Measurements from ENCODE around the gene GPR25.

The GPR25 gene

DNA sequence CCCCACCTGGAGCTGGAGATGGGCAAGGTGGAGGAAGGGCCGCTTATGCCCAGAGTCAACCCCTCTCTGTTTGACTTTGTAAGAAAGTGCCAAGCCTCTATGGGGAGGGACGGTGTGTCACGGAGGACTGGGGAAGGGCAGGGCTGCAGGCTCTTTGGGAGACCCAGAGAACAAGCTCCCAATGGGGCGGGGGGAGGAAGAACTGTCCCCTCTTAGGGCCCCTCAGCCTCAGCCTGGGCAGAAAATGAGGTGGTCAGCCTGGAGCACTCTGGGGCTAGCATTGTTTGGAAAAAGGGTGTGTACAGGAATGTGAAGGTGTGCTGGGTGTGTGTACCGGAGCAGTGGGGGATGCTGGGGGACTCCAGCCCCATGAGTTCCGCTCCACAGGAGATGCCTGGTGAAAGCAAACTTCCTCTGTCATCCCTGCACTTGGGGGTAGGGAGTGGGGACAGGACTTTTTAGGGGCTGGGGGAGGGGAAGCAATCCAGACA is 20.7 kb downstream of the GPR25 start:
- Histone ChIP-seq H3K4me3 (ENCODE audit: low read length in 2 of 2) (peak overlapping the region; percentile 47 to 88), H3K36me3 (ENCODE audit: control insufficient read depth in 2 of 2, insufficient read depth in 2 of 2, low read length in 2 of 2) (peaks cover 4 to 11% of the 10 kb centered on the region in 2 donors), H3K9me3 (ENCODE audit: control insufficient read depth in 2 of 2, low read length in 2 of 2) (no peaks in the 10 kb centered on the region), H3K9ac (ENCODE audit: low read depth in 1 of 2, low read length in 2 of 2) (peak overlapping the region; percentile 47 to 94), H3K4me1 (ENCODE audit: control insufficient read depth in 2 of 2, insufficient read depth in 2 of 2, low read length in 2 of 2) (peaks cover 49 to 61% of the 10 kb centered on the region in 2 donors), H3K27me3 (ENCODE audit: control insufficient read depth in 2 of 2, insufficient read depth in 2 of 2, low read length in 2 of 2) (no peaks in the 10 kb centered on the region), H3K27ac (ENCODE audit: low read depth in 2 of 2, low read length in 2 of 2) (peak overlapping the region; percentile 96)

GRCh38 chr1:200894712-200895442 is 22.1 kb downstream of the GPR25 start, which contains the start of gene INAVA:
Gene INAVA, plus strand, starts transcription at chr1:200894900. Its CDS starts 3,501 bp downstream, at chr1:200898401.
- Histone ChIP-seq H3K27ac (ENCODE audit: low read depth in 2 of 2, low read length in 2 of 2) (peak within 1 kb of the TSS; percentile 96), H3K4me3 (ENCODE audit: low read length in 2 of 2) (peak within 1 kb of the TSS; percentile 88), H3K9me3 (ENCODE audit: control insufficient read depth in 2 of 2, low read length in 2 of 2) (no peaks in the 10 kb centered on the region), H3K9ac (ENCODE audit: low read depth in 1 of 2, low read length in 2 of 2) (peak within 1 kb of the TSS; percentile 90 to 94), H3K27me3 (ENCODE audit: control insufficient read depth in 2 of 2, insufficient read depth in 2 of 2, low read length in 2 of 2) (no peaks in the 10 kb centered on the region), H3K4me1 (ENCODE audit: control insufficient read depth in 2 of 2, insufficient read depth in 2 of 2, low read length in 2 of 2) (peaks cover 49 to 66% of the 10 kb centered on the region in 2 donors), H3K36me3 (ENCODE audit: control insufficient read depth in 2 of 2, insufficient read depth in 2 of 2, low read length in 2 of 2) (peaks cover 14 to 22% of the 10 kb centered on the region in 2 donors)

GRCh38 chr1:200895443-200895789 is 22.6 kb downstream of the GPR25 start:
- H3K9me3 ChIP-seq (ENCODE audit: control insufficient read depth in 2 of 2, low read length in 2 of 2): no peaks in the 10 kb centered on the region
- peak overlapping the region; percentile 96 for H3K27ac ChIP-seq (ENCODE audit: low read depth in 2 of 2, low read length in 2 of 2)
- H3K36me3 ChIP-seq (ENCODE audit: control insufficient read depth in 2 of 2, insufficient read depth in 2 of 2, low read length in 2 of 2): peaks cover 19 to 27% of the 10 kb centered on the region in 2 donors
- H3K9ac ChIP-seq (ENCODE audit: low read depth in 1 of 2, low read length in 2 of 2): peak overlapping the region; percentile 90 to 94
- no peaks in the 10 kb centered on the region for H3K27me3 ChIP-seq (ENCODE audit: control insufficient read depth in 2 of 2, insufficient read depth in 2 of 2, low read length in 2 of 2)
- peaks cover 50 to 69% of the 10 kb centered on the region in 2 donors for H3K4me1 ChIP-seq (ENCODE audit: control insufficient read depth in 2 of 2, insufficient read depth in 2 of 2, low read length in 2 of 2)
- peak overlapping the region; percentile 88 for H3K4me3 ChIP-seq (ENCODE audit: low read length in 2 of 2)

DNA sequence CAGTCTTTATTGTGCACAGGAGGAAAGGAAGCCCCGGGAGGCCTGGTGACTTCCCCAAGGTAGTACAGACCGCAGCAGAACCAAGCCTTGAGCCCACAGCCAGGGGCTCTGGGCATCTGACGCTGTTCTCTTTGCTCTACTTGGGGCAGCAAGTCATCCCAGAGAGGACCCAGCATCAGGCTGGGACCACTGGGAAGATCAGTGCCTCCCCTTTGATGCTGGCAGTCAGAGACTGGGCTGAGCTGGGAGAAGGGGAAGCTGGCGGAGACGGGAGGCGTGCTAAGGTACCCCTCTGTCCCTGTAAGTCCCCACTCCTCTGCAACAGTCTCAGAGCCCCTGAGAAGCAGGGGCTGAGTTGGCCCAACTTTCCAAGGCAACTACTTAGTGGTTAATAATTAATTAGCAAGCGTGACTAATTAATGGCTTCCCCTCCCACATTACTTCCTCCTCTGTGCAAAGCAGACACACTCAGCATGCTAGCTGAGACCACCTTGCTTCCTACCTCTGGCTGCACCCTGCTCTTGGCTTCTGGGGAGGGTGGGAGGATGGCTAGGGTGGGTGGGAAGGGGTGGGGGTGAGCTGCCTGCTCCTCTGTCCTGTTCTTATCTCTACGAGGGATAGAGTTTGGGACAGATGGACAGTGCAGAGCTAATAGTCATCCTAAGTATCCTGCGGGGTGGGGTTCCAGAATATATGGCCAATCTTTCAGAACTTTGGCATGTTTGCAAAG is 23.2 kb downstream of the GPR25 start:
- Histone ChIP-seq H3K4me3 (ENCODE audit: low read length in 2 of 2) (peak overlapping the region; percentile 88), H3K27ac (ENCODE audit: low read depth in 2 of 2, low read length in 2 of 2) (peak overlapping the region; percentile 96), H3K4me1 (ENCODE audit: control insufficient read depth in 2 of 2, insufficient read depth in 2 of 2, low read length in 2 of 2) (peaks cover 48 to 71% of the 10 kb centered on the region in 2 donors), H3K36me3 (ENCODE audit: control insufficient read depth in 2 of 2, insufficient read depth in 2 of 2, low read length in 2 of 2) (peaks cover 25 to 32% of the 10 kb centered on the region in 2 donors), H3K9ac (ENCODE audit: low read depth in 1 of 2, low read length in 2 of 2) (peak overlapping the region; percentile 90 to 94), H3K9me3 (ENCODE audit: control insufficient read depth in 2 of 2, low read length in 2 of 2) (no peaks in the 10 kb centered on the region), H3K27me3 (ENCODE audit: control insufficient read depth in 2 of 2, insufficient read depth in 2 of 2, low read length in 2 of 2) (no peaks in the 10 kb centered on the region)

GRCh38 chr1:200896531-200897196 is 23.9 kb downstream of the GPR25 start:
- H3K27ac ChIP-seq (ENCODE audit: low read depth in 2 of 2, low read length in 2 of 2): peak overlapping the region; percentile 96
- peaks cover 51 to 71% of the 10 kb centered on the region in 2 donors for H3K4me1 ChIP-seq (ENCODE audit: control insufficient read depth in 2 of 2, insufficient read depth in 2 of 2, low read length in 2 of 2)
- peaks cover 31 to 39% of the 10 kb centered on the region in 2 donors for H3K36me3 ChIP-seq (ENCODE audit: control insufficient read depth in 2 of 2, insufficient read depth in 2 of 2, low read length in 2 of 2)
- peak overlapping the region; percentile 88 for H3K4me3 ChIP-seq (ENCODE audit: low read length in 2 of 2)
- H3K27me3 ChIP-seq (ENCODE audit: control insufficient read depth in 2 of 2, insufficient read depth in 2 of 2, low read length in 2 of 2): no peaks in the 10 kb centered on the region
- H3K9ac ChIP-seq (ENCODE audit: low read depth in 1 of 2, low read length in 2 of 2): peak overlapping the region; percentile 63 to 94
- H3K9me3 ChIP-seq (ENCODE audit: control insufficient read depth in 2 of 2, low read length in 2 of 2): no peaks in the 10 kb centered on the region

- no peaks in the 10 kb centered on the region for H3K9me3 ChIP-seq (ENCODE audit: control insufficient read depth in 2 of 2, low read length in 2 of 2)
- peak overlapping the region; percentile 63 to 78 for H3K9ac ChIP-seq (ENCODE audit: low read depth in 1 of 2, low read length in 2 of 2)
- no peaks in the 10 kb centered on the region for H3K27me3 ChIP-seq (ENCODE audit: control insufficient read depth in 2 of 2, insufficient read depth in 2 of 2, low read length in 2 of 2)
- H3K4me3 ChIP-seq (ENCODE audit: low read length in 2 of 2): peak overlapping the region; percentile 76 to 88
- peaks cover 51 to 73% of the 10 kb centered on the region in 2 donors for H3K4me1 ChIP-seq (ENCODE audit: control insufficient read depth in 2 of 2, insufficient read depth in 2 of 2, low read length in 2 of 2)
- peaks cover 36 to 45% of the 10 kb centered on the region in 2 donors for H3K36me3 ChIP-seq (ENCODE audit: control insufficient read depth in 2 of 2, insufficient read depth in 2 of 2, low read length in 2 of 2)
- H3K27ac ChIP-seq (ENCODE audit: low read depth in 2 of 2, low read length in 2 of 2): peak overlapping the region; percentile 96
Observed at GRCh38 chr1:200897259-200897658, 24.5 kb downstream of the GPR25 start.

DNA sequence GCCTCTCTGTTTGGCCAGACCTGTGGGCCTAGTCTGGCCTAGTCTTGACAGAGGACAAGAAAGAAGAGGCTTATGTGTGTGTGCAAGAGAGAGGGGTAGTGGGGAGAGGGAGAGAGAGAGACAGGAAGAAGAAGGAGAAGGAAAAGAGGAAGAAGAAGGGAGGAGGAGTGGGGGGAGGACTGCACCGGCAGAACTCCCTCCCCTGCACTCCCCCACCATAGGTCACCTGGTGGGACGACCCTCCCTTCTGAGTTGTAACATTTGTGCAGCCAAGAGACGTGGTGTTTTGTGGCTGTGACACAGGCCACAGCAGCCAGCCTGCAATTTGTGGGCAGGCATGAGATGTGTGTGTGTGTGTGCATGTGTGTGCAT is 26.2 kb downstream of the GPR25 start:
- Histone ChIP-seq H3K36me3 (ENCODE audit: control insufficient read depth in 2 of 2, insufficient read depth in 2 of 2, low read length in 2 of 2) (peaks cover 43 to 49% of the 10 kb centered on the region in 2 donors), H3K4me1 (ENCODE audit: control insufficient read depth in 2 of 2, insufficient read depth in 2 of 2, low read length in 2 of 2) (peaks cover 39 to 56% of the 10 kb centered on the region in 2 donors), H3K27me3 (ENCODE audit: control insufficient read depth in 2 of 2, insufficient read depth in 2 of 2, low read length in 2 of 2) (no peaks in the 10 kb centered on the region), H3K4me3 (ENCODE audit: low read length in 2 of 2) (no peak overlapping the region), H3K9ac (ENCODE audit: low read depth in 1 of 2, low read length in 2 of 2) (no peak overlapping the region), H3K9me3 (ENCODE audit: control insufficient read depth in 2 of 2, low read length in 2 of 2) (no peaks in the 10 kb centered on the region), H3K27ac (ENCODE audit: low read depth in 2 of 2, low read length in 2 of 2) (no peak overlapping the region)

GRCh38 chr1:200899451-200899915 is 26.7 kb downstream of the GPR25 start:
- H3K9ac ChIP-seq (ENCODE audit: low read depth in 1 of 2, low read length in 2 of 2): no peak overlapping the region
- no peak overlapping the region for H3K4me3 ChIP-seq (ENCODE audit: low read length in 2 of 2)
- peak overlapping the region in 1 of 2 donors; percentile 9 for H3K27ac ChIP-seq (ENCODE audit: low read depth in 2 of 2, low read length in 2 of 2)
- H3K4me1 ChIP-seq (ENCODE audit: control insufficient read depth in 2 of 2, insufficient read depth in 2 of 2, low read length in 2 of 2): peaks cover 35 to 53% of the 10 kb centered on the region in 2 donors
- no peaks in the 10 kb centered on the region for H3K9me3 ChIP-seq (ENCODE audit: control insufficient read depth in 2 of 2, low read length in 2 of 2)
- H3K27me3 ChIP-seq (ENCODE audit: control insufficient read depth in 2 of 2, insufficient read depth in 2 of 2, low read length in 2 of 2): no peaks in the 10 kb centered on the region
- peaks cover 43 to 49% of the 10 kb centered on the region in 2 donors for H3K36me3 ChIP-seq (ENCODE audit: control insufficient read depth in 2 of 2, insufficient read depth in 2 of 2, low read length in 2 of 2)

GRCh38 chr1:200899954-200900867 is 27.4 kb downstream of the GPR25 start:
- H3K27me3 ChIP-seq (ENCODE audit: control insufficient read depth in 2 of 2, insufficient read depth in 2 of 2, low read length in 2 of 2): no peaks in the 10 kb centered on the region
- H3K4me3 ChIP-seq (ENCODE audit: low read length in 2 of 2): no peak overlapping the region
- peaks cover 43 to 49% of the 10 kb centered on the region in 2 donors for H3K36me3 ChIP-seq (ENCODE audit: control insufficient read depth in 2 of 2, insufficient read depth in 2 of 2, low read length in 2 of 2)
- H3K9me3 ChIP-seq (ENCODE audit: control insufficient read depth in 2 of 2, low read length in 2 of 2): no peaks in the 10 kb centered on the region
- peak overlapping the region in 1 of 2 donors; percentile 9 for H3K27ac ChIP-seq (ENCODE audit: low read depth in 2 of 2, low read length in 2 of 2)
- H3K4me1 ChIP-seq (ENCODE audit: control insufficient read depth in 2 of 2, insufficient read depth in 2 of 2, low read length in 2 of 2): peaks cover 37 to 60% of the 10 kb centered on the region in 2 donors
- H3K9ac ChIP-seq (ENCODE audit: low read depth in 1 of 2, low read length in 2 of 2): no peak overlapping the region

All from mucosa of rectum (tissue), 2 donors.